A549 (cell line): ENCODE measurements around the gene KAT6B.

Source experiments
- EP300 ChIP-seq, 2 experiments: fragments of >200 bp; sonication (Bioruptor Twin); formaldehyde crosslinking; IDR thresholded peaks; 2 replicates in 1 of 2; 3 replicates in 1 of 2; pipeline ENCODE4 v1.6.1; 2016 to 2017
- KDM1A ChIP-seq: fragments of 200-600 bp; sonication (generic); IDR thresholded peaks from 2 replicates; pipeline ENCODE4 v1.6.1; 2016; ENCODE audit warnings: low read depth, mild to moderate bottlenecking
- MAFK ChIP-seq: fragments of 450-650 bp; IDR thresholded peaks from 2 replicates; pipeline ENCODE4 v1.6.1; 2014; ENCODE audit not compliant: partially characterized antibody
- MAZ ChIP-seq: fragments of 150-350 bp; IDR thresholded peaks from 2 replicates; pipeline ENCODE4 v1.6.1; 2014; ENCODE audit warnings: antibody characterized with exemption, low read depth, low read length, borderline replicate concordance
- POLR2A ChIP-seq: IDR thresholded peaks from 2 replicates; pipeline ENCODE4 v1.6.1; 2012; ENCODE audit warnings: mild to moderate bottlenecking, low read length
- SMC3 ChIP-seq: fragments of >200 bp; sonication (Bioruptor Twin); formaldehyde crosslinking; IDR thresholded peaks from 3 replicates; pipeline ENCODE4 v1.6.1; 2018; ENCODE audit warnings: inconsistent platforms
- TF ChIP-seq, protein P1 (sequence below): IDR thresholded peaks from 2 replicates; pipeline ENCODE4 v1.6.1; 2012

DNA sequence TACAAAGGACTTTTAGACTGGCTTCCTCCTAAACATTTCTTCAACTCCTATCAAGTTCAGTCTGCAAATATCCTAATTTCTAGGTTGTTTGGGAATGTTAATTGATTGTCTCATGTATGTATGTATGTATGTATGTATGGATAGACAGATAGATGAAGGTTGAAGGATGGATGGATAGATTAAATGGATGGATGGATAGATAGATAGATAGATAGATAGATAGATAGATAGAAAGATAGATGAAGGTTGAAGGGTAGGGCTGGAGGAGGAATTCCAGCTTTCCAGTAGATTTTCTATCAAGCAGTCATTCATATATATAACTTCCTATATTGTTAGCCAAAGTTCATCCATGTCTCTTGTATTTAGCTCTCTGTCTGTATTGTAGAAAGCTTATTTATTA is 85.8 kb downstream of the KAT6B start:
- TF ChIP-seq KDM1A (no peak), MAFK (no peak), POLR2A (no peak), SMC3 (no peak), EP300 (IDR thresholded peaks at IDR 0.05) (no peak), MAZ (no peak)
- TF ChIP-seq, protein P1, sequence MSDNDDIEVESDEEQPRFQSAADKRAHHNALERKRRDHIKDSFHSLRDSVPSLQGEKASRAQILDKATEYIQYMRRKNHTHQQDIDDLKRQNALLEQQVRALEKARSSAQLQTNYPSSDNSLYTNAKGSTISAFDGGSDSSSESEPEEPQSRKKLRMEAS = no peak
